EL (cell line): Measurements from ENCODE around the gene GUCY1A2.

Source experiments
- DNase-seq: peaks from one replicate; pipeline ENCODE4 v3.0.0-alpha.2; 2016

Gene GUCY1A2

GRCh38 chr11:106998116-106998915 lies 20.0 kb downstream of the GUCY1A2 start:
- peak; percentile 67 for DNase-seq

- no peak for DNase-seq
Measured at GRCh38 chr11:106997227-106997626, 21.0 kb downstream of the GUCY1A2 start.

GRCh38 chr11:106996691-106997090 lies 21.6 kb downstream of the GUCY1A2 start:
- DNase-seq, result no peak

- DNase-seq, result no peak
Measured at GRCh38 chr11:106990331-106990730, 27.9 kb downstream of the GUCY1A2 start.

- peak; percentile 36 for DNase-seq
Measured at GRCh38 chr11:106989078-106989455, 29.2 kb downstream of the GUCY1A2 start.

- DNase-seq, result peak; percentile 87
Measured at GRCh38 chr11:106988151-106989077, 29.9 kb downstream of the GUCY1A2 start.

- DNase-seq, result no peak
Measured at GRCh38 chr11:106986673-106987072, 31.6 kb downstream of the GUCY1A2 start.

- DNase-seq, result peak; percentile 88
Measured at GRCh38 chr11:106986261-106986660, 32.0 kb downstream of the GUCY1A2 start.

GRCh38 chr11:106983991-106984390 lies 34.3 kb downstream of the GUCY1A2 start:
- no peak for DNase-seq

- no peak for DNase-seq
Measured at GRCh38 chr11:106983261-106983660, 35.0 kb downstream of the GUCY1A2 start.

- DNase-seq, result no peak
Measured at GRCh38 chr11:106974831-106975230, 43.4 kb downstream of the GUCY1A2 start.

- no peak for DNase-seq
Measured at GRCh38 chr11:106971864-106972263, 46.4 kb downstream of the GUCY1A2 start.

- DNase-seq, result no peak
Measured at GRCh38 chr11:106969644-106970355, 48.5 kb downstream of the GUCY1A2 start.

- DNase-seq, result no peak
Measured at GRCh38 chr11:106962995-106963394, 55.3 kb downstream of the GUCY1A2 start.

- DNase-seq, result peak; percentile 91
Measured at GRCh38 chr11:106961518-106961917, 56.8 kb downstream of the GUCY1A2 start.

GRCh38 chr11:106961048-106961447 lies 57.2 kb downstream of the GUCY1A2 start:
- DNase-seq, result peak; percentile 19

GRCh38 chr11:106959800-106960199 lies 58.5 kb downstream of the GUCY1A2 start:
- DNase-seq, result no peak

GRCh38 chr11:106959386-106959785 lies 58.9 kb downstream of the GUCY1A2 start:
- no peak for DNase-seq

- no peak for DNase-seq
Measured at GRCh38 chr11:106958517-106959248, 59.6 kb downstream of the GUCY1A2 start.

GRCh38 chr11:106957030-106957482 lies 61.2 kb downstream of the GUCY1A2 start:
- DNase-seq, result no peak

- DNase-seq, result no peak
Measured at GRCh38 chr11:106950067-106950491, 68.2 kb downstream of the GUCY1A2 start.

- DNase-seq, result no peak
Measured at GRCh38 chr11:106943089-106943488, 75.2 kb downstream of the GUCY1A2 start.
